GM21360 (cell line): ENCODE results near the gene MDGA2.
"Not testable (repeated sequence)": the region's sequence is repeated elsewhere in the genome, so short reads cannot be mapped to it uniquely, and the experiment has no call there.

Source experiments
- ATAC-seq: cut with Tn5 transposase; IDR thresholded peaks from one replicate; pipeline ENCODE4 v1.9.1; 2021; ENCODE audit warnings: mild to moderate bottlenecking, moderate library complexity; ENCODE audit not compliant: unreplicated experiment

The MDGA2 gene

DNA sequence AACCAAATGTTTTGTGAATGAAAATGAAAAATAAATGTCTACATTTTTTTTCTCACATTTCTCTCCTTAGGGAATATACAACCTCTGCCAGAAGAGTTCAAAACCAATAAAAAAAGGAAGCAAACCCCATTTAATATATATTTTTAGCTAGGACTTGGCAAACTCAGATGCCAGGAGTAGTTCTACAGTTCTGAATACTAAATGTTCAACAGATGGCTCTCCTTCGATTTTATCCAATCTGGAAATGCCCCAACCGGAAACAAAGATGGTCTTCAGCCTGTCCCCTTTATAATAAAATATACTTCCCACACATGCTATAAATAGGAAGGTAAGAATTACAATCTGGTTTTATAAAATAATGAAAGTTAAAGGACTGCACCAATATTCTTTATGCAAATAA, 330.4 kb downstream of the MDGA2 start:
- ATAC-seq = no peak

DNA sequence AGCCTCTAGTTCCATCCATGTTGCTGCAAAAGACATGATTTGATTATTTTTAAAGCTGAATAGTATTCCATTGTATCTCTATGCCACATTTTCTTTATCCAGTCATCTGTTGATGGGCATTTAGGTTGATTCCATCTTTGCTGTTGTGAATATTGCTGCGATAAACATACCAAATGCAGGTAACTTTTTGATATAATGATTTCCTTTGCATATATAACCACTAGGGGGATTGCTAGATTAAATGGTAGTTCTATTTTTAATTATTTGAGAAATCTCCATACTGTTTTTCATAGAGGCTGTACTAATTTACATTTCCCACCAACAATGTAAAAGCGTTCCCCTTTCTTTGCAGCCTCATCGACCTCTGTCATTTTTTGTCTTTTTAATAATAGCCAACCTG, 342.5 kb downstream of the MDGA2 start:
- no peak for ATAC-seq

DNA sequence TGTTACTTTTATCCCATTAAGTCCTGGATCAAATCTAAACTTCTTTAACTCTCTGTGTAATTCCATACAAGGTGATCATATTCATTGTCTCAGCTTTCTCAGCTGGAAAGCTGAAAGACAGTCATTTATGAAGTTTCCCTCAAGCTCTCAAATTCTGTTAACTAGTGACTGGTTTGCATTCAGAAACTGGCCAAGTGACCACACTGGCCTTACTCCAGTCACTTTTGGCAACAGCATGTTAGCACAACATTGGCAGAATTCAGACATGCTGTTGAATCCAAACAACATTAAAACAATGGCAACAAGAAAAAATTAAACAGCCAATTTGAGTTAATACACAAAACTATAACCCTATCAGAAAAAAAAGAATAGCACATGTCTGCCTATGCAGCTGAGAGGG, 343.3 kb downstream of the MDGA2 start:
- ATAC-seq = no peak

DNA sequence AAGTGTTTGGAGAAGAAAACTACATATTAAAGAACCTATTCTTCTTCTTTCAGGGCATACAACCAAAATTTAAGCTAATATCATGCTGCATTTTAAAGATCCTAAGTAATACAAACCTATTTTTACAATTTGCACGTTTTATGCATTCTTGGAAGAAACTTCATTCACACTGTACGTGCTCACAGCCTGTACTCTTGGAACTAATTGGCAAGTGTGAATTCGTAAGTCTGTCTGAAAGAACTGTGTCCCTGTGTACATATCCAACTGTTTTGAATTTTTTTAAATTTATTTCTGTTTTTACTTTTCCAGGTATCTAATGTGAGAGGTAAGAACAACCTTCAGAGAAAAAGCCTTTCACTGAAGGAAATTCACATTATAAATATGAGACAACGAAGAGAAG, 347.0 kb downstream of the MDGA2 start:
- ATAC-seq = no peak

DNA sequence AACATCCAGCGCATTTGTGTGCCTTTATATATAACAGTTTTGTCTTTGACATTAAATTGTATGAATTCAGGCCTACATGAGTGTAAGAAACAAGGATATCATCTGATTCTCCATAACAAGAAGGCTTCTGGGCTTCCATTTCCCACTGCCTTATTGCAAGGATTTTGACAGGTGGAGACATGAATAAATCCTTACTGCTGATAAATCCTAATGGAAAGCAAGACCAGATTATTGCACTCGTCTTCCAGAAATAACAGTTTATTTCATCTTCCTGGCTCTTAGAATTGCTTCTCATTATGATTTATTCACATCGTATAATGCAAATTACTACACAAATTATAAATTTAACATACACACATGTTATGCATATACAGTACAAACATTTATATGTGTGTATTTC, 348.1 kb downstream of the MDGA2 start:
- ATAC-seq = no peak

DNA sequence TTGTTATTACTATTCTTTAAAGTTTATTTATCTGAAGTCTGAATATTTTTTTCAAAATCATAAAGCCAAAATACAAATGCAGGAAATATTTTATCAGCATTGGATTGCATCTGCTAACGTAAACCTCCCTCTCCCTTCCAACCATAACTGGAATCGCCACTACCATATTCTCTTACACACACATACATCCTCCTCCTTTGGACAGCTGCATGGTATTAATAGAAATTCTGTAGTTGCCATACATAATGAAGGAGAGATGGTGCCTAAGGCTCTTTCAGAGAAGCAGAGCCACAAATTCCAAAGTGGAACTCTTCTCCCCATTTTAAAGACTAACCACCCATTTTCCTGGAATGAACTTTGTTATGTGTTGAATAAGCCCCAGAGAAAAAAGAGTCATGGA, 352.7 kb downstream of the MDGA2 start:
- ATAC-seq = no peak

DNA sequence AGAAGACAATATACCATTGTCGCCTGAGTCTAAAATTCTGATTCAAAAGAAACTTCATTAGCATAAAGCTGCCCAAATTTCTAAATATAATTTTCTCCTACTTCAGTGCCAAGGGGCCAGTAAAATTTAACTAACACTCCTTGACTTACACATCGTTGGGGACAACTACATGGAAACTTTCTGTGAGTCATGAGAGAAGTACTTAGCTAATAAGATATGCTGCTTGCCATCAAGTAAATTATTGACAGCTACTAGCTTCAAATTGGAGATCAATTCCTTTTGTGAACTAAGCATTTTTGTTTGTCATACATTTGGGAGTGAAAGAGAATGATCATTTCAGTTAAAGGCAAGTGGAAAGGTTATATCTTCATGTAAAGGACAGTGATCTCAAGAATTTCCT, 373.3 kb downstream of the MDGA2 start:
- ATAC-seq = no peak

DNA sequence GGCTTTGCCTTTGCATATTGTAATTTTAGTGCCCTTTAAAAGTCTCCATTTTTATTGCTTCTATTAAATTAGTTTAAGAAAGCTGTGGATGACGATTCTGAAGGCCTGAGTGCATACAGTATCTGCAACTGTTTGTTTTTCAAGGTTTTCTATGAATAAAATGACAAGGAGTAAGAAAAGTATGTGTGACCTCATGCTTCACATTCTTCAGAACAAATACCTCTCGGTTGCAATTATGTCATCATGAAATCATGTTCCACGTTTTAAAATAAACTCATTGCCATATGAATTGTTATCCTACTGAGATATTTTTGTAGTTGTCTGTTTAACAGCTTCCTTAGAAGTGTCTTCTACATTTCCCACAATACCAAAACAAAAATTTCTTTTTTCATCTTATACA, 374.6 kb downstream of the MDGA2 start:
- no peak for ATAC-seq

DNA sequence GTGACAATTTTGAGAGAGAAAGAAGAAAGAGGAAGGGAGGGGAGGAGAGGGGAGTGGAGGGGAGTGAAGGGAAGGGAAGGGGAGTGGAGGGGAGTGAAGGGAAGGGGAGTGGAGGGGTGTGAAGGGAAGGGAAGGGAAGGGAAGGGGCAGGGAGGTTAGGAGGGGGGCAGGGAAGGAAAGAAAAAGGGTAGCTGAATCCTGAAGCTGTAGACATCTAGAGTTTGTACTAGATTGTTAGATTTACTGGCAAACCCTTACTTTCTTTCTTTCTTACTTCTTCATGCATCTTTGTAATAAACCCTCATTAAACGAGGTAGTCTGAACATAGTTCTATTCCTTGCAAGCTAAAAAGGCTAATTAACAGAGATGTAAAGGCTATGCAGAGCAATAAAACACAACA, 378.0 kb downstream of the MDGA2 start:
- ATAC-seq = no peak

DNA sequence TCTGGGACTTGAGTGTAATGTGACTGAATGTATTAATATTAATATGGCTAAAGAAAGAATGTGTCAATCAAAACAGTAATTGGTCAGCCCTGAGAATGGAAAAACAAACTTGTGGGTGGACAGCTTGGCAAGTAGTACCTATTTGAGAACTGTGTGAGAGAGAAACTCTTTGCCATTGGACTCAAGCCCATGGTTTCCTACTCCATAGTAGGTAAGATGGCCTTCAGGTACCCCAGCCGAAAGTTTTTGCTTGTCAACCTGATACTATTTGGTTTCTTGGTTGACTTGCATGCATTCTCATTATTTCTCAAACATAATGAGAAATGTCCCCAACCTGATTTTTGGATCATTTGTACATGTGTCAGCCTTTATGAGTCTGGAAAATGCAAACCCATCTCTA, 391.1 kb downstream of the MDGA2 start:
- ATAC-seq = no peak

DNA sequence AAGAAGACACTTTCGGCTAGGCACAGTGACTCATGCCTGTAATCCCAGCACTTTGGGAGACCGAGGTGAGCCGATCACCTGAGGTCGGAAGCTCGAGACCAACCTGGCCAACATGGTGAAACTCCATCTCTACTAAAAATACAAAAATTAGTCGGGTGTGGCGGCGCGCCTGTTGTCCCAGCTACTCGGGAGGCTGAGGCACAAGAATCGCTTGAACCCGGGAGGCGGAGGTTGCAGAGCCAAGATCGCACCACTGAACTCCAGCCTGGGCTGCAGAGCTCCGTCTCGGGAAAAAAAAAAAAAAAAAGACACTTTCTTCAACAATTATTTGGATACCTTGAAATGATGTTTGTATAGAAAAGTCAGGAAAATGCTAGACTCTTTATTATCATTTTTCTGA, 393.6 kb downstream of the MDGA2 start:
- ATAC-seq = not testable (repeated sequence)

DNA sequence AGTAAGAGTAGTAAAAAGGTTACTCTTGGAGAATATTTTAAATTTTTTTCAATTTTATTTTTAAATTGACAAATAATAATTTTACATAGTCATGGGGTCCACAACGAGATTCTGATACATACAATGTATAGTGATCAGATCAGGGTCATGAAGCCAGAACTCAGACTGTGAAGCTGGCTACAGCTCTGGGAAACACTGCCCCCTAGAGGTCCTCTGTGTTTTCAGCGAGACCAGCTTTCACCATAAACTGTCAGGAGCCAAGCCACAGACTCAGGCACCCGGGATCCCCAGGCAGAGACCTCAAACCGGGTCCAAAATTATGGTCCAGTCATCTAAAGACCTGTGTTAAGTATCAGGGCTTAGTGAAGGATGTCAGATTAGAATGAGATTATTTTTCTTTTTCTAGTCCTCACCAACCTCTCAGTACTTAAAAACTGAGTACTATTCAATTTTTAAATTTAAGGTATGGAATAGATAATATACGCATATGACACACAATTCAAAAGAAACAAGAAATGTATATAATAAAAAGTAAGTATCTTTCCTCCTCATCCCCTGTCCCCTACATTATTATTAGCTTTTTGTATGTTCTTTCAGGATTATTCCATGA, 397.1 kb downstream of the MDGA2 start:
- ATAC-seq = peak; percentile 63

DNA sequence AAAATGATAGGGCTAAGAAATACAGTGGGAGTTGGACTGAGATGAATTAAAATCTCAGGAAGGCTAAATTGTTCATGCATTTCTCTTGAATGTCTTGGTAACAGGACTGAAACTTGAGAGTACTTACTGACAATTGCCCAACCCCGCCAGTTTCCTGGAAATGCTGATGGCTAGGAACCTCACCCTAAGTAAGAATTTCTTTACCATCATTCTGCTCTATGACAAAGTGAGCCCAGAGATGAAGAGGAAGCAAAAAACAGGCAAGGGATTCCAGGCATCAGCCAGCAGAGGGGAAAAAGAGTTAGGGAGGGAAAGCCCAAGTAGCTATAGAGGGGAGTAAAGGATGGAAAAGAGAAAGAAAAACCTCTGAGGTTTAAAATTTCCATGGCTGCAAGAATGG, 397.7 kb downstream of the MDGA2 start:
- ATAC-seq = no peak

DNA sequence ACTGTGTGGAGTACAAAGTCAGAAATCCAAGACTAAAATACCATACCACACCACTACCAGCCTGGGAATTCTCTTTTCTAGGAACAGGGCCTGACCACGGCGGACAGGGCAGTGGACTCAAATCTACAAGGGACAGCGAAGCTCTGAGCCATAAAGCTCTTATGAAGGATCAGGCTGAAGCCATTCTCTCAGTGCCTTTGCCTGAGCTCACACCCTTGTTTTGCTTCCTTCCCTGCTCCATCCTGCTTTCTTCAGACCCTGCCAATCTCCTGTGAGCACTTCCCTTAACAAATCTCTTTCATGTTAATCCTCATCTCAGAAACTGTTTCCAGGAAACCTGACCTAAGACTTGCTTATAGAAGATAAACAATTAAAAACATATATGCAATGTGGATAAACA, 398.5 kb downstream of the MDGA2 start:
- no peak for ATAC-seq

DNA sequence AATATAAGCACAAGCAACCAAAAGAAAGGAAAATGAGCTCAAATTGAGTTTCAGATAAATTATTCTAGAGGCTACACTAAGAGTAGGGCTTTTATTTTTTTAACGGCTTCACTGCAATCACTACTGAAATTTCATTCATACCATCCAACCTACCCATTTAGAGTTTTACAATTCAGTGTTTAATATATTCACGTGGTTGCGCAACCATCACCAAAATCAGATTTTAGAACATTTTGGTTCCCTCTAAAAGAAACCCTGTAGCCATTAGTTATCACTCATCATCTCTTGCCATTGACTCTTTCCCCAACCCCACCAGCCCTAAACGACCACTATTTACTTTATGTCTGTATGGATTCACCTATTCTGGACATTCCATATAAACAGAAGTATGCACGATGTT, 401.5 kb downstream of the MDGA2 start:
- ATAC-seq = no peak

DNA sequence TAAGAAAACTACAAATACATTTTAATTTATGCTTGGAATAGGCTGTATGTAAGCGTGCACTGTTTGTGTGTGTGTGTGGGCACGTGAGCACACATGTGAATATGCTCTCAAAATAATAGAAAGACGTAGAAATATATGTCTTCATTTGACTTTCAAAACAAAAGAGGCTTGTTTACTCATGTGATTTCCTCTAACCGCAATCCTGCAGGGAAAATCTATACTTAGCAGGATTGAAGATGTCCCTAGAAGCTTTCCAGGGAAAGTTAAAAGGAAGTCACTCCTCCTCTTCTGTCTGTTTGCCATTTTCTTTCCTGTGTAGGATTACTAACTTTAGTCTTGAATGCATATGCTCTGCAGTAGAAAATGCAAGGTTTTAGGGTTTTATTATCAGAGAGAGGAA, 404.7 kb downstream of the MDGA2 start:
- ATAC-seq = no peak

DNA sequence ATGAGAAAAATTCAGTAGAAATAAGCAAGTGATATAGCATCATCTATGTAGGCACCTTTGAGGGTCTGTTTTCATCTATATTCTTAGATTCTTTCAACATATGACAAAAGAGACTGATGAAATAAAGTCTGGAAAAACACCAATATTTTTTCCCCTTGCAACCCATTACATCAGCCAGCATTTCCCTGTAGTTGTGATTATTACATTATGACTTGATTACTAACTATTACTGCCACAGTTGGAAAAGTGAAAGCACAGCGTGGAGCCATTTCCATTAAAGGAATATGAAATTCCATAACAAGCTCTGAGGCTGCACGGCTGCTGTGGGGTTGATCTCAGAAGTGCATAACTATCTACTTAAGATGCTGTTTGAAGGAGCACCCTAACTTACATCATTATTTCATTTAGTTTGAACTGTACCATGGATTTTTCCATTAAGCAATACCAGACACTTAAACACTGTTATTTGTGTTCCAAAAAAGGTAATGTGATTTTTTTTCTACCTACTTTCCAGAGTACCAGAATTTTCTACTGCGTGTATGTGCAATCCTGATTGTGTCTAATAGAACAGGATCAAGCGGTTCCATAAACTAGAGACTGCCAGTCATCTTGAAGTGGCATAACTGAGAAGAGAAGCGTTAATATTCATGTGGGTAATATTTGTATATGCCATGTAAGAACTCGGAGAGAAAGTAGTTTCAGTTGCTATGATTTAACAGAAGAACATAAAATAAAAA, 405.5 kb downstream of the MDGA2 start:
- ATAC-seq = no peak

DNA sequence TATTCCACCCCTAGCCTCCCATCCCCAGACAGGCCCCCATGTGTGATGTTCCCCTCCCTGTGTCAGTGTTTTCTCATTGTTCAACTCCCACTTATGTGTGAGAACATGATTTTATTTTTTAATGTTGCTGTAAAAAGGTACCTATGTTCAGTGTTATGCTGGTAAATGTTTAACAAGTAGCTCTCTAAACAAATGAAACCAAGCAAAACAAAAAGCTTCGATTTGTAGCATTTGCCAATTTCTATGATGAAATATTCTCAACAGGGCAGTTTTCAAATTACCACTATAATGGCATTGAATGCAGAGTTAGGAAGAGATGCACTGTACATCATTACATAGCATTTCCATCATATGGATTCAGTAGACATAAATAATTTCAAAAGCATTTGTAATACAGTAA, 410.6 kb downstream of the MDGA2 start:
- no peak for ATAC-seq

DNA sequence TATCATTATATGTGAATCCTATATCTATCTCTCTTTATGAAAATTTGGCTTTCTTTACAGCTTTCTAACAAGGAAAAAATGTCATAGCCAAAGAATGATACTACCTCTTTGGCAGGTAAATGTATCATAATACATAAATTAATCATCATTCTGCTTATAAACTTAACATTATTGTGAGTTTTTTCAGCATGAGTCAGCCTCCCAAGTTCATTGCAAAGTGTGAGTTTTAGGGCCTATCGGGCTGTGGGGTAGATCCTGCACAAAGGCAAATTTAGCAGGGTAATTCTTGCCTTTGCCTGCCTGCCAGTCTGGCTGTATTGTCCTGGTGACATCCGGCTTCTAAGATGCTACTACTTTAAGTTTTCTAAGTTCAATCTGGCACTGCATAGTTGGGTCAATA, 412.6 kb downstream of the MDGA2 start:
- no peak for ATAC-seq

DNA sequence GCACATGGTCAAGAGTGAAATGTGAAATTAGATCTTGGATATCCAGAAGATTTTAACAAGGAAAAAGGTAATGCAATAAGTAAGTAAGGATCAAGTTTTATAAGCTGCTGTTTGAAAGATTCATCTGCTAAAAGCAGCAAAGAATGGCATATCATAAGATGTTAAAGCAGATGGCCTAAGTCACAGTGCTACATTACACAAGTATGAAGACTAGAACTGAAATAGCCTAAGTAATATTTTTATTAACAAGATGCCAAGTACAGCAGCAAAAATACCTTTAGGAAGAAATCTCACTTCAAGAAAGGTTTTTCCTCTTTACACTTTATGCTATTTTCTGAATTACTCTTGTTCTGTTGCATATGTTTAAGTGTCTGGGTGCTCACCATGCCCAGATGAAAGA, 414.1 kb downstream of the MDGA2 start:
- ATAC-seq = no peak

DNA sequence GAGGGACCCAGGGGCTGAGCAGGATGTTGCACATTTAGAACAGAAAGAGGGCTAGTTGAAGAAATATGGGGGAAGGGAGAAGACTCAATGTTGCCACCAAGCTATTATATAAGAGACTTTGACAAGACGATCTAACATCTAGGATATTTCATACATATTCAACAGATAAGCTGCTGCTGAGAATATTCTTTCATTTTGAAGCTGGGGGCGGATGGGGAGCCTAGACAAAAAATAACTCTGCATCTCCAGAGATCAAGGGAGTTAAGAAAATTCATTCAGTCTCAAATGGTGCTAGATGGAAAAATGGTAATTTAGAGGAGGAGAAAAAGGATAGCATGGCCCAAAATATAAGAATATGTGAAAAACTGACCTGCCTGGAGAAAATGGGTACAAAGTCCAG, 415.6 kb downstream of the MDGA2 start:
- ATAC-seq = no peak

DNA sequence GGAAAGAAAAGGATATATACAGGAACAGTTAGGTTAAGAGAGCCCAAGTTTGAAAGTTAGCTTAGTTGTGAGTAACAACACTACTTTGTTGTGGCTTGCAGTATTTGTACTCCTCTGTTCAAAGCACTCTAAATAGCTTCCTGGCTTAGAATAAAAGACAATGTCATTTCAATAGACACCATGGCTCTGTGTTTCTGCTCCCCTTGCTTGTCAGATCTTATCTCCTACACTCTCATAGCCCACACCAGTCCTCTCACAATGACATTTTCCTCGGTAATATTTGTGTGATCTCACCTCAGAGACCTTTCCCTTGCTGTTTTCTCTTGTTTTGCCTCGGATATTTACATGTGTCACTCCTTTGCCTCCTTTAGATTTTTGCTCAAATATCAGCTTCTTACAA, 418.4 kb downstream of the MDGA2 start:
- ATAC-seq = no peak

DNA sequence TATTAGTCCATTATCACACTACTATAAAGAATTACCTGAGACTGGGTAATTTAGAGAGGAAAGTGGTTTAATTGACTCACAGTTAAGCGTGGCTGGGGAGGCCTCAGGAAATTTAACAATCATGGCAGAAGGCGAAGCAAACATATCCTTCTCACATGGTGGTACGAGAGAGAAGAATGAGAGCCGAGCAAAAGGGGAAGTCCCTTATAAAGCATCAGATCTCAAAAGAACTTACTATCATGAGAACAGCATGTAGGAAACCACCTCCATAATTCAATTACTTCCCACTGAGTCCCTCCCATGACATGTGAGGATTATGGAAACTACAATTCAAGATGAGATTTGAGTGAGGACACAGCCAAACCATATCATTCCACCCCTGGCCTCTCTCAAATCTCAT, 422.6 kb downstream of the MDGA2 start:
- no peak for ATAC-seq
